Activated CD4-positive, alpha-beta T cell treated with anti-CD3 and anti-CD28 coated beads for 1 hour (primary cell): ENCODE results near the gene RASAL2.
"Not testable (repeated sequence)": the region's sequence is repeated elsewhere in the genome, so short reads cannot be mapped to it uniquely, and the experiment has no call there.

ENCODE experiments used
- DNase-seq: peaks from one replicate; pipeline ENCODE4 v3.0.0-alpha.2; 2020

The RASAL2 gene

GRCh38 chr1:178352790-178353416, 259.0 kb downstream of the RASAL2 start:
- no peak for DNase-seq

GRCh38 chr1:178353524-178353923, 259.6 kb downstream of the RASAL2 start:
- DNase-seq, result no peak

- no peak for DNase-seq
Observed at GRCh38 chr1:178354816-178355215, 260.9 kb downstream of the RASAL2 start.

GRCh38 chr1:178356299-178356698, 262.4 kb downstream of the RASAL2 start:
- DNase-seq, result no peak

- no peak for DNase-seq
Observed at GRCh38 chr1:178358456-178358855, 264.6 kb downstream of the RASAL2 start.

GRCh38 chr1:178360421-178360820, 266.5 kb downstream of the RASAL2 start:
- DNase-seq, result no peak

GRCh38 chr1:178361847-178362246, 267.9 kb downstream of the RASAL2 start:
- DNase-seq, result no peak

- DNase-seq, result no peak
Observed at GRCh38 chr1:178362747-178363146, 268.8 kb downstream of the RASAL2 start.

GRCh38 chr1:178364782-178365181, 270.9 kb downstream of the RASAL2 start:
- no peak for DNase-seq

- no peak for DNase-seq
Observed at GRCh38 chr1:178367151-178367550, 273.2 kb downstream of the RASAL2 start.

- DNase-seq, result no peak
Observed at GRCh38 chr1:178368208-178368607, 274.3 kb downstream of the RASAL2 start.

- no peak for DNase-seq
Observed at GRCh38 chr1:178371235-178371634, 277.3 kb downstream of the RASAL2 start.

- no peak for DNase-seq
Observed at GRCh38 chr1:178371933-178372388, 278.1 kb downstream of the RASAL2 start.

GRCh38 chr1:178374016-178374415, 280.1 kb downstream of the RASAL2 start:
- DNase-seq, result no peak

- no peak for DNase-seq
Observed at GRCh38 chr1:178376008-178376407, 282.1 kb downstream of the RASAL2 start.

GRCh38 chr1:178379807-178380206, 285.9 kb downstream of the RASAL2 start:
- no peak for DNase-seq

GRCh38 chr1:178382372-178382771, 288.5 kb downstream of the RASAL2 start:
- DNase-seq, result no peak

- no peak for DNase-seq
Observed at GRCh38 chr1:178385662-178386061, 291.8 kb downstream of the RASAL2 start.

GRCh38 chr1:178388418-178389145, 294.7 kb downstream of the RASAL2 start:
- DNase-seq, result no peak

GRCh38 chr1:178389441-178389840, 295.5 kb downstream of the RASAL2 start:
- DNase-seq, result no peak

- DNase-seq, result not testable (repeated sequence)
Observed at GRCh38 chr1:178390280-178390679, 296.4 kb downstream of the RASAL2 start.

- no peak for DNase-seq
Observed at GRCh38 chr1:178393370-178393769, 299.5 kb downstream of the RASAL2 start.

- no peak for DNase-seq
Observed at GRCh38 chr1:178396789-178397188, 302.9 kb downstream of the RASAL2 start.

GRCh38 chr1:178397678-178398077, 303.8 kb downstream of the RASAL2 start:
- no peak for DNase-seq
